Osteocyte (in vitro differentiated cells): Measurements from ENCODE around the gene ATXN7. TPM values are rescaled to one million over a fixed set of nuclear protein-coding genes. Genes with fewer than 3 reads are reported as not detected.

ENCODE experiments used
- DNase-seq: peaks from one replicate; pipeline ENCODE4 v3.0.0; 2021; ENCODE audit warnings: mixed read lengths; ENCODE audit not compliant: unreplicated experiment; ENCODE audit errors: extremely low spot score
- H3K27ac Mint-ChIP-seq: one replicate; pipeline ENCODE4 v1.8.0; 2021; ENCODE audit warnings: mild to moderate bottlenecking, mixed read lengths; ENCODE audit not compliant: unreplicated experiment
- H3K27me3 Mint-ChIP-seq: one replicate; pipeline ENCODE4 v1.8.0; 2021; ENCODE audit warnings: mixed read lengths; ENCODE audit not compliant: unreplicated experiment
- H3K36me3 Mint-ChIP-seq: one replicate; pipeline ENCODE4 v1.8.0; 2021; ENCODE audit warnings: mixed read lengths; ENCODE audit not compliant: unreplicated experiment
- H3K4me1 Mint-ChIP-seq: one replicate; pipeline ENCODE4 v1.8.0; 2021; ENCODE audit warnings: mixed read lengths; ENCODE audit not compliant: unreplicated experiment
- H3K4me3 Mint-ChIP-seq: one replicate; pipeline ENCODE4 v1.8.0; 2021; ENCODE audit warnings: mild to moderate bottlenecking, moderate library complexity, mixed read lengths; ENCODE audit not compliant: unreplicated experiment
- H3K9me3 Mint-ChIP-seq: one replicate; pipeline ENCODE4 v1.8.0; 2021; ENCODE audit warnings: mixed read lengths; ENCODE audit not compliant: unreplicated experiment
- total RNA-seq: library from RNA; stranded (reverse); gene quantifications from 2 replicates; pipeline ENCODE4 v1.2.1, GENCODE V29; 2021
- TF ChIP-seq, protein P1 (sequence below): fragments of 200-600 bp; sonication (generic); IDR thresholded peaks from 2 replicates; pipeline ENCODE4 v1.5.0; 2021; ENCODE audit warnings: antibody characterized with exemption, mild to moderate bottlenecking, moderate library complexity

The ATXN7 gene
- total RNA-seq, 1 donor from 2014 or later = 22.7 TPM

DNA sequence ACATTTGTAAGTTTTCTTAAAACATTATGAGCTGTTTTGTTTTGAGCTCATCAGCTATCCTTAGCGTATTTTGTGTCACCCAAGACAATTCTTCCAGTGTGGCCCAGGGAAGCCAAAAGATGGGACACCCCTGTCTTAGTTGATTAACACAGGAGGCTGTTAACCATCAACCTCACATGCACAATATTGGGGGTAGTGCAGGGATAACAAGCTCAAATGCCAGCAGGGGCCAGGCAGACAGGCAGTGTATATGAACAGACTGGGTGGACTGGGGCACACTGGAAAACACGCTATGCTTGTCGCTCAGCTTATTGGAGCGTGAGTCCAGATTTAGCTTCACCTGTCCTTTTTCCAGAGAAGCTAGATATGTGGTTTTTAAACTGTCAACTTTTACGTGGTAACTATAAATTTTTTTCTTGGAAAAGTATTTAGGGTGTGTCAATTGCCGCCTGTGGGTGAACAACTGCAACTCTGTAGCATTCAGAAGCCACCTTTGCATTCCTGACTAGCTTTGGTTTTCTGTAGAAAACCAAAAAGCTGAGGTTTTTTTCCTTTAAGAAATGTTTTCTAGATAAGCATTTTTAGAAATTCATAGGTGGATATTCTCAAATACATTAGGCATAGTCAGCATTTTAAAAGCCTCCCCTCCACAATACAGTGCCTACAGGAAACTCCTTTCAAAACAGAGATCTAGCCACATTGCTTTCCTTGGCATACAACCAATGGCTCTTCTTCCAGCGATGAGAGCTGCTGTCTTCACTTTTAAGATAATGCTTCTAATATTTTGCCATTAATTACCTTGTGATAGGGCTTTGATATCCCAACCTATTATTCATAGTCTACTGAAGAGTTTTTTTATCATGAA is 145.1 kb downstream of the ATXN7 start:
- H3K4me3 Mint-ChIP-seq = no peak overlapping the region
- TF ChIP-seq, protein P1, sequence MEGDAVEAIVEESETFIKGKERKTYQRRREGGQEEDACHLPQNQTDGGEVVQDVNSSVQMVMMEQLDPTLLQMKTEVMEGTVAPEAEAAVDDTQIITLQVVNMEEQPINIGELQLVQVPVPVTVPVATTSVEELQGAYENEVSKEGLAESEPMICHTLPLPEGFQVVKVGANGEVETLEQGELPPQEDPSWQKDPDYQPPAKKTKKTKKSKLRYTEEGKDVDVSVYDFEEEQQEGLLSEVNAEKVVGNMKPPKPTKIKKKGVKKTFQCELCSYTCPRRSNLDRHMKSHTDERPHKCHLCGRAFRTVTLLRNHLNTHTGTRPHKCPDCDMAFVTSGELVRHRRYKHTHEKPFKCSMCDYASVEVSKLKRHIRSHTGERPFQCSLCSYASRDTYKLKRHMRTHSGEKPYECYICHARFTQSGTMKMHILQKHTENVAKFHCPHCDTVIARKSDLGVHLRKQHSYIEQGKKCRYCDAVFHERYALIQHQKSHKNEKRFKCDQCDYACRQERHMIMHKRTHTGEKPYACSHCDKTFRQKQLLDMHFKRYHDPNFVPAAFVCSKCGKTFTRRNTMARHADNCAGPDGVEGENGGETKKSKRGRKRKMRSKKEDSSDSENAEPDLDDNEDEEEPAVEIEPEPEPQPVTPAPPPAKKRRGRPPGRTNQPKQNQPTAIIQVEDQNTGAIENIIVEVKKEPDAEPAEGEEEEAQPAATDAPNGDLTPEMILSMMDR = no peak
- H3K9me3 Mint-ChIP-seq = no peaks in the 10 kb centered on the region
- H3K27ac Mint-ChIP-seq = peak overlapping the region; percentile 29
- H3K4me1 Mint-ChIP-seq = peaks cover 23% of the 10 kb centered on the region
- peaks cover 37% of the 10 kb centered on the region for H3K36me3 Mint-ChIP-seq
- DNase-seq = no peak
- H3K27me3 Mint-ChIP-seq = no peaks in the 10 kb centered on the region

DNA sequence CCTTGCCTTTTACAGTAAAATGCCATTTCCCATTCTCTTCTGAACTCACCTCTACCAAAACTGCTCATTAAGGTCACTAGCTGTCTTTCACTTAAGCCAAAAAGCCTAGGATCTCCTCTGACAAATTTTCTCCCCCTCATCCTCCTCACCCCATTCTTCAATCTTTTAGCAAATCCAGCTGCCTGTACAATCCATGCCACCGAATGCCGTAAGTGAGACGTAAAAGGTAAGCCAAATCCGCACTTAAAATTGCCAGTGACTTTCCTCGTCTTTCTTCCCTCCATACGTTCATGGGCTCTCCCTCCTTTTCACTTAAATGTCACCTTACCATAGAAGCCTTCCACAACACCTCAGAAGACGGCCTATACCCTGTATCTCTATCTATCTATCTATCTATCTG is 145.9 kb downstream of the ATXN7 start:
- TF ChIP-seq, protein P1 = no peak
- Mint-ChIP-seq H3K9me3 (no peaks in the 10 kb centered on the region), H3K36me3 (peaks cover 45% of the 10 kb centered on the region), H3K27me3 (no peaks in the 10 kb centered on the region), H3K4me3 (no peak overlapping the region), H3K27ac (peak overlapping the region; percentile 29), H3K4me1 (peaks cover 23% of the 10 kb centered on the region)
- no peak for DNase-seq

DNA sequence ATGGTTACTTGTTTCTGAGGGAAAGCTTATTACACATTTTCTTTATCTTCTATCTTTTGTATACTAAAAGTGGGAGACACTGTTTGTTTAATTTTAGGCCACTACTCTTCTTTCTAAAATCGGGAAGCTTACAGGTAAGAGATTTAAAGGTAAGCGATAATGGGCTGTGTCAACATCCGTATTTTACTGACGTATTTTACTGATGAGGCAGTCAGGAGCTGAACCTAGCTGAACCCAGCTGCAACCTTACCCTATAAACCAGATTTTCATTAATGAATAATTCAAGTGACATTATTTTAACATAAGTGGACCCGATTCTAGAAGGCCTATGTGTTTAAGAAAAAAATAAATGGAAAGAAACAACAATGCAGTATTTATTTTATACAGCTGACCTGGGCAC is 146.5 kb downstream of the ATXN7 start:
- Mint-ChIP-seq H3K4me3 (no peak overlapping the region), H3K9me3 (no peaks in the 10 kb centered on the region), H3K4me1 (peaks cover 23% of the 10 kb centered on the region), H3K27me3 (no peaks in the 10 kb centered on the region), H3K36me3 (peaks cover 48% of the 10 kb centered on the region), H3K27ac (peak overlapping the region; percentile 29)
- DNase-seq = no peak
- TF ChIP-seq, protein P1 = no peak

DNA sequence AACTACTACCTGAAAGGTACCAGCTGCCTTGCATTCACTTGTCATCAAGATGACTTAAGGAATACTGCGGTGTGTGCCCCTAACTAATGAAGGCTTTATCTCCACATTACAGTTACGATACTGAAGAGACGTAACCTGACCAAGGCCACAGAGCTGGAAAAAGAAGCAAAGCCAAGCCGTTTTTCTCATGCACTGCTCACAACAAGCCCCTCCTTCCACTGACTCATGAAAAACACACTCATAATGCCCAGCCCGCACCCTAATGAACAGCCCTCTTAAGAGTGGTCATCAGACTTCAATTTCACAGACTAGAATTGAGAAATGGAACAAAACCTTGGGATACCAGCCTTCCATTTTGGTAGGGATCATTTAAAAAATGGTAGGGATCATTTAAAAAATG is 148.0 kb downstream of the ATXN7 start:
- Mint-ChIP-seq H3K9me3 (no peaks in the 10 kb centered on the region), H3K36me3 (peaks cover 52% of the 10 kb centered on the region), H3K27ac (no peak overlapping the region), H3K4me3 (no peak overlapping the region), H3K27me3 (no peaks in the 10 kb centered on the region), H3K4me1 (peaks cover 23% of the 10 kb centered on the region)
- TF ChIP-seq, protein P1 = no peak
- DNase-seq = no peak

DNA sequence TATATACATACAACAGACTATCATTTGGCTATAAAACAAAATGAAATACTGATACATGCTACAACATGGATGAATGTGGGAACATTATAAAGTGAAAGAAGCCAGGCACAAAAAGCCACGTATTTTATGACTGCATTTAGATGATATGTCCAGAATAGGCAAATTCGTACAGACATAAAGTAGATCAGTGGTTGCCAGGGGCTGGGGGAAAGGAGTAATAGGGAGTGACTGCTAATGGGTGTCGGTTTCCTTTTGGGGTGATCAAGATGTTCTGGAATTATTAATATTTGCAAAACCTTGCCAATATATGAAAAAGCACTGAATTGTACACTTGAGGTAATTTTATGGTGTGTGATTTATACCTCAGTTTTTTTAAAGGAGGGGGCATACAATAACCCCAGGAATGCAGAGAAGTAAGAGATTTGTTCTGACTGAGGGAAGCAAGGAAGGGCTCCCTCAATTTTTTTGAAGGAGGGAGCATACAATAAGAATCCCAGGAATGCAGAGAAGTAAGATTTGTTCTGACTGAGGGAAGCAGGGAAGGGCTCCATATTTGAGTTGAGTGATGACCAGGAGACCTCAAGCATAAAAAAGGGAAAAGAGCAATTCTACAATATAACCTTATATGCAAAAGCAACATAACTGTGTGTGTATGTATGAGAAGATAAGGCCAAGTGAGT is 153.4 kb downstream of the ATXN7 start:
- Mint-ChIP-seq H3K27ac (no peak overlapping the region), H3K27me3 (no peaks in the 10 kb centered on the region), H3K36me3 (peaks cover 55% of the 10 kb centered on the region), H3K4me3 (no peak overlapping the region), H3K9me3 (no peaks in the 10 kb centered on the region), H3K4me1 (peaks cover 12% of the 10 kb centered on the region)
- TF ChIP-seq, protein P1 = no peak
- DNase-seq = no peak
